WTC11 (cell line): ENCODE results near the gene GJA10. TPM values are rescaled to one million over a fixed set of nuclear protein-coding genes. Genes with fewer than 3 reads are reported as not detected.

Source experiments
- ATAC-seq: fragments of 200-7000 bp; cut with Tn5 transposase; 2 replicates; pipeline ENCODE4 v1.10.0; 2021; ENCODE audit warnings: mild to moderate bottlenecking, moderate library complexity
- CTCF ChIA-PET: fragments of 300-600 bp; sonication (Branson Sonifier 250); formaldehyde crosslinking; loops from one replicate; lab custom pipeline; 2021; ENCODE audit warnings: antibody characterized with exemption; lab: Charles Lee
- POLR2A ChIA-PET: fragments of 350-600 bp; sonication (Branson Sonifier 250); formaldehyde crosslinking; loops from one replicate; lab custom pipeline; 2021; ENCODE audit warnings: antibody characterized with exemption; lab: Charles Lee
- DNase-seq: peaks from one replicate; pipeline ENCODE4 v3.0.0; 2021; ENCODE audit warnings: low spot score
- H3K27ac Mint-ChIP-seq: 2 replicates; pipeline ENCODE4 v1.8.0; 2021; ENCODE audit warnings: mixed read lengths
- H3K27me3 Mint-ChIP-seq: 2 replicates; pipeline ENCODE4 v1.8.0; 2021; ENCODE audit warnings: low read depth, mild to moderate bottlenecking, moderate library complexity, mixed read lengths
- H3K36me3 Mint-ChIP-seq: 2 replicates; pipeline ENCODE4 v1.8.0; 2021; ENCODE audit warnings: mixed read lengths
- H3K4me1 Mint-ChIP-seq: 2 replicates; pipeline ENCODE4 v1.8.0; 2022; ENCODE audit warnings: mixed read lengths
- H3K4me3 Mint-ChIP-seq: 2 replicates; pipeline ENCODE4 v1.8.0; 2021; ENCODE audit warnings: mild to moderate bottlenecking, moderate library complexity, mixed read lengths
- H3K9me3 Mint-ChIP-seq: 2 replicates; pipeline ENCODE4 v1.8.0; 2021; ENCODE audit warnings: mixed read lengths
- ATF1 ChIP-seq: sonication (generic); formaldehyde crosslinking; IDR thresholded peaks from 2 replicates; pipeline ENCODE4 v1.8.1; 2023; ENCODE audit warnings: mild to moderate bottlenecking, moderate library complexity, missing genetic modification reagents
- ATF6 ChIP-seq: sonication (generic); formaldehyde crosslinking; IDR thresholded peaks from 2 replicates; pipeline ENCODE4 v1.8.1; 2023; ENCODE audit warnings: mild to moderate bottlenecking, missing genetic modification reagents
- CREM ChIP-seq: sonication (generic); formaldehyde crosslinking; IDR thresholded peaks from 2 replicates; pipeline ENCODE4 v1.8.1; 2022; ENCODE audit warnings: mild to moderate bottlenecking, missing genetic modification reagents, moderate library complexity
- ETV6 ChIP-seq: sonication (generic); formaldehyde crosslinking; IDR thresholded peaks from 2 replicates; pipeline ENCODE4 v1.8.1; 2022; ENCODE audit warnings: mild to moderate bottlenecking, missing genetic modification reagents
- FOXK1 ChIP-seq: sonication (generic); formaldehyde crosslinking; IDR thresholded peaks from 2 replicates; pipeline ENCODE4 v1.8.0; 2022; ENCODE audit warnings: mild to moderate bottlenecking, moderate library complexity, missing genetic modification reagents
- FOXP1 ChIP-seq: sonication (generic); formaldehyde crosslinking; IDR thresholded peaks from 2 replicates; pipeline ENCODE4 v1.8.0; 2022; ENCODE audit warnings: missing genetic modification reagents, mild to moderate bottlenecking, moderate library complexity, borderline replicate concordance
- GABPB1 ChIP-seq: sonication (generic); formaldehyde crosslinking; IDR thresholded peaks from 2 replicates; pipeline ENCODE4 v1.8.1; 2023; ENCODE audit warnings: mild to moderate bottlenecking, missing genetic modification reagents
- JAZF1 ChIP-seq: fragments of 250-450 bp; sonication (Bioruptor Pico); IDR thresholded peaks from 2 replicates; pipeline ENCODE4 v1.9.0; 2021; ENCODE audit warnings: moderate library complexity, mild to moderate bottlenecking, inconsistent platforms
- JUN ChIP-seq: sonication (generic); formaldehyde crosslinking; IDR thresholded peaks from 2 replicates; pipeline ENCODE4 v1.8.0; 2023; ENCODE audit warnings: mild to moderate bottlenecking, missing genetic modification reagents
- KAT7 ChIP-seq: sonication (generic); formaldehyde crosslinking; IDR thresholded peaks from 2 replicates; pipeline ENCODE4 v1.8.1; 2023; ENCODE audit warnings: missing genetic modification reagents, mild to moderate bottlenecking, borderline replicate concordance
- MAX ChIP-seq: sonication (generic); formaldehyde crosslinking; IDR thresholded peaks from 2 replicates; pipeline ENCODE4 v1.8.0; 2022; ENCODE audit warnings: mild to moderate bottlenecking, missing genetic modification reagents
- NFE2L1 ChIP-seq: sonication (generic); formaldehyde crosslinking; IDR thresholded peaks from 2 replicates; pipeline ENCODE4 v1.8.1; 2023; ENCODE audit warnings: missing genetic modification reagents
- NR2C2 ChIP-seq: sonication (generic); formaldehyde crosslinking; IDR thresholded peaks from 2 replicates; pipeline ENCODE4 v1.8.0; 2022; ENCODE audit warnings: mild to moderate bottlenecking, missing genetic modification reagents
- OVOL2 ChIP-seq: fragments of 250-450 bp; sonication (Bioruptor Pico); IDR thresholded peaks from 2 replicates; pipeline ENCODE4 v1.9.0; 2021; ENCODE audit warnings: mild to moderate bottlenecking, borderline replicate concordance
- PRRX2 ChIP-seq: fragments of 250-450 bp; sonication (Bioruptor Pico); IDR thresholded peaks from 2 replicates; pipeline ENCODE4 v1.8.0; 2021; ENCODE audit warnings: mild to moderate bottlenecking
- SMAD3 ChIP-seq: sonication (generic); formaldehyde crosslinking; IDR thresholded peaks from 2 replicates; pipeline ENCODE4 v1.8.0; 2022; ENCODE audit warnings: missing genetic modification reagents, mild to moderate bottlenecking, borderline replicate concordance
- SMAD4 ChIP-seq: sonication (generic); formaldehyde crosslinking; IDR thresholded peaks from 2 replicates; pipeline ENCODE4 v1.8.0; 2022; ENCODE audit warnings: mild to moderate bottlenecking, missing genetic modification reagents
- TEAD1 ChIP-seq: sonication (generic); formaldehyde crosslinking; IDR thresholded peaks from 2 replicates; pipeline ENCODE4 v1.8.0; 2022; ENCODE audit warnings: mild to moderate bottlenecking, missing genetic modification reagents
- TEAD4 ChIP-seq: sonication (generic); formaldehyde crosslinking; IDR thresholded peaks from 2 replicates; pipeline ENCODE4 v1.8.0; 2022; ENCODE audit warnings: mild to moderate bottlenecking, missing genetic modification reagents
- TP53 ChIP-seq: sonication (generic); formaldehyde crosslinking; IDR thresholded peaks from 2 replicates; pipeline ENCODE4 v1.8.1; 2023; ENCODE audit warnings: mild to moderate bottlenecking, missing genetic modification reagents
- ZBTB43 ChIP-seq: sonication (generic); formaldehyde crosslinking; IDR thresholded peaks from 2 replicates; pipeline ENCODE4 v1.8.1; 2023; ENCODE audit warnings: mild to moderate bottlenecking, missing genetic modification reagents
- ZNF138 ChIP-seq: sonication (generic); formaldehyde crosslinking; conservative IDR thresholded peaks from 2 replicates; pipeline ENCODE4 v1.8.1; 2022; ENCODE audit warnings: mild to moderate bottlenecking, moderate library complexity, missing genetic modification reagents
- ZNF396 ChIP-seq: fragments of 250-450 bp; sonication (Bioruptor Pico); IDR thresholded peaks from 2 replicates; pipeline ENCODE4 v1.8.0; 2021; ENCODE audit warnings: mild to moderate bottlenecking, moderate library complexity, borderline replicate concordance
- ZNF416 ChIP-seq: fragments of 250-450 bp; sonication (Bioruptor Pico); IDR thresholded peaks from 2 replicates; pipeline ENCODE4 v1.9.0; 2021; ENCODE audit warnings: mild to moderate bottlenecking, inconsistent platforms
- ZNF425 ChIP-seq: fragments of 250-450 bp; sonication (Bioruptor Pico); conservative IDR thresholded peaks from 2 replicates; pipeline ENCODE4 v1.9.0; 2021; ENCODE audit warnings: mild to moderate bottlenecking
- ZNF671 ChIP-seq: fragments of 250-450 bp; sonication (Bioruptor Pico); IDR thresholded peaks from 2 replicates; pipeline ENCODE4 v1.8.0; 2021; ENCODE audit warnings: mild to moderate bottlenecking
- total RNA-seq: library from RNA; stranded (reverse); gene quantifications from 3 replicates; pipeline ENCODE4 v1.2.3, GENCODE V29; 2021
- TF ChIP-seq, protein P1 (sequence below): fragments of 250-450 bp; sonication (Bioruptor Pico); IDR thresholded peaks from 2 replicates; pipeline ENCODE4 v1.9.0; 2021; ENCODE audit warnings: mild to moderate bottlenecking
- TF ChIP-seq, protein P2 (sequence below): sonication (generic); formaldehyde crosslinking; IDR thresholded peaks from 2 replicates; pipeline ENCODE4 v1.8.1; 2022; ENCODE audit warnings: low read depth, missing genetic modification reagents, borderline replicate concordance
- TF ChIP-seq, protein P3 (sequence below): sonication (generic); formaldehyde crosslinking; IDR thresholded peaks from 2 replicates; pipeline ENCODE4 v1.8.1; 2023; ENCODE audit warnings: mild to moderate bottlenecking, moderate library complexity, missing genetic modification reagents

Gene GJA10
- total RNA-seq, 1 experiment from 2014 or later, result not detected

DNA sequence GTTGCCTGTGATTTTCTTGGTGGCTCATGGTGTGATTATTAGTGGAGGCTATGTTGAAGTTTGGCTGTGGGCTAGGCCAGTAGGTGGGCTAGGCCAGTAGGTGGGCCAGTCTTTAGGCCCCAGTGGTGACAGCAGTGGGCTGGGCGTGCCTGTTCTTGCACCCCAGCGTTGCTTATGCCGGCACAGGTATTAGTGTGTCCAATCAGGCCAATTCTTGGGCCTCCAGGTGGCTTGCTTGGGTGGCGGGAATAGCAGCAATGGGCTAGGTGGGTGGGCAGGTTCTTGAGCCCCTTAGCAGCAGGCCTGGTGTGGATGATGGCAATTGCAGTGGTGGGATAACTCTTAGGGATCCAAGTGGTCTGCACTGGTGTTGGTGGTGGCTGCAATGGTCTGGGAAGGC, 22.9 kb downstream of the GJA10 start:
- H3K4me1 Mint-ChIP-seq, result peaks cover 3% of the 10 kb centered on the region; the same call in 1 of the 2 replicates
- peaks cover 19% of the 10 kb centered on the region for H3K9me3 Mint-ChIP-seq
- no peaks in the 10 kb centered on the region for H3K27me3 Mint-ChIP-seq
- ChIA-PET CTCF (interaction anchor here (1.3 kb wide), 1 partner anchor 23 kb away, joined by 7 read pairs; no protein-coding TSS in a partner anchor), POLR2A (no interaction called here)
- ATAC-seq, result no peak
- no peak for DNase-seq
- no peak overlapping the region for H3K27ac Mint-ChIP-seq
- H3K4me3 Mint-ChIP-seq, result no peak overlapping the region
- peaks cover 4% of the 10 kb centered on the region; the same call in 1 of the 2 replicates for H3K36me3 Mint-ChIP-seq
- TF ChIP-seq SMAD4 (CRISPR knock-in tag) (no peak), ATF1 (no peak), JUN (no peak), TP53 (CRISPR knock-in tag) (no peak), ZNF138 (CRISPR knock-in tag) (no peak), NFE2L1 (no peak), ZNF416 (CRISPR knock-in tag) (no peak), ETV6 (CRISPR knock-in tag) (no peak), TEAD4 (CRISPR knock-in tag) (no peak), FOXP1 (CRISPR knock-in tag) (no peak), ZBTB43 (CRISPR knock-in tag) (no peak), OVOL2 (CRISPR knock-in tag) (no peak), NR2C2 (CRISPR knock-in tag) (no peak), ATF6 (CRISPR knock-in tag) (no peak), KAT7 (CRISPR knock-in tag) (no peak), PRRX2 (CRISPR knock-in tag) (no peak), ZNF425 (CRISPR knock-in tag) (no peak)
- TF ChIP-seq, protein P1, sequence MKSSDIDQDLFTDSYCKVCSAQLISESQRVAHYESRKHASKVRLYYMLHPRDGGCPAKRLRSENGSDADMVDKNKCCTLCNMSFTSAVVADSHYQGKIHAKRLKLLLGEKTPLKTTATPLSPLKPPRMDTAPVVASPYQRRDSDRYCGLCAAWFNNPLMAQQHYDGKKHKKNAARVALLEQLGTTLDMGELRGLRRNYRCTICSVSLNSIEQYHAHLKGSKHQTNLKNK, result no peak
- TF ChIP-seq, protein P2, sequence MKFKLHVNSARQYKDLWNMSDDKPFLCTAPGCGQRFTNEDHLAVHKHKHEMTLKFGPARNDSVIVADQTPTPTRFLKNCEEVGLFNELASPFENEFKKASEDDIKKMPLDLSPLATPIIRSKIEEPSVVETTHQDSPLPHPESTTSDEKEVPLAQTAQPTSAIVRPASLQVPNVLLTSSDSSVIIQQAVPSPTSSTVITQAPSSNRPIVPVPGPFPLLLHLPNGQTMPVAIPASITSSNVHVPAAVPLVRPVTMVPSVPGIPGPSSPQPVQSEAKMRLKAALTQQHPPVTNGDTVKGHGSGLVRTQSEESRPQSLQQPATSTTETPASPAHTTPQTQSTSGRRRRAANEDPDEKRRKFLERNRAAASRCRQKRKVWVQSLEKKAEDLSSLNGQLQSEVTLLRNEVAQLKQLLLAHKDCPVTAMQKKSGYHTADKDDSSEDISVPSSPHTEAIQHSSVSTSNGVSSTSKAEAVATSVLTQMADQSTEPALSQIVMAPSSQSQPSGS (CRISPR knock-in tag), result no peak

GRCh38 chr6:89917801-89918366, 23.6 kb downstream of the GJA10 start:
- ChIA-PET POLR2A (no interaction called here), CTCF (interaction anchor here (1.3 kb wide), 1 partner anchor 23 kb away, joined by 7 read pairs; no protein-coding TSS in a partner anchor)
- no peak overlapping the region for H3K27ac Mint-ChIP-seq
- no peak overlapping the region for H3K4me3 Mint-ChIP-seq
- DNase-seq (no peak), ATAC-seq (peak; percentile 64)
- H3K27me3 Mint-ChIP-seq, result no peaks in the 10 kb centered on the region
- H3K4me1 Mint-ChIP-seq, result peaks cover 3% of the 10 kb centered on the region; the same call in 1 of the 2 replicates
- H3K36me3 Mint-ChIP-seq, result peaks cover 4% of the 10 kb centered on the region; the same call in 1 of the 2 replicates
- H3K9me3 Mint-ChIP-seq, result peaks cover 19% of the 10 kb centered on the region
- TF ChIP-seq TP53 (CRISPR knock-in tag) (no peak), MAX (CRISPR knock-in tag) (no peak), GABPB1 (CRISPR knock-in tag) (no peak), SMAD3 (no peak), FOXK1 (CRISPR knock-in tag) (no peak), CREM (no peak), TEAD1 (CRISPR knock-in tag) (no peak), ZNF396 (CRISPR knock-in tag) (no peak), JUN (no peak), JAZF1 (no peak), ZNF671 (CRISPR knock-in tag) (no peak)
- TF ChIP-seq, protein P3, sequence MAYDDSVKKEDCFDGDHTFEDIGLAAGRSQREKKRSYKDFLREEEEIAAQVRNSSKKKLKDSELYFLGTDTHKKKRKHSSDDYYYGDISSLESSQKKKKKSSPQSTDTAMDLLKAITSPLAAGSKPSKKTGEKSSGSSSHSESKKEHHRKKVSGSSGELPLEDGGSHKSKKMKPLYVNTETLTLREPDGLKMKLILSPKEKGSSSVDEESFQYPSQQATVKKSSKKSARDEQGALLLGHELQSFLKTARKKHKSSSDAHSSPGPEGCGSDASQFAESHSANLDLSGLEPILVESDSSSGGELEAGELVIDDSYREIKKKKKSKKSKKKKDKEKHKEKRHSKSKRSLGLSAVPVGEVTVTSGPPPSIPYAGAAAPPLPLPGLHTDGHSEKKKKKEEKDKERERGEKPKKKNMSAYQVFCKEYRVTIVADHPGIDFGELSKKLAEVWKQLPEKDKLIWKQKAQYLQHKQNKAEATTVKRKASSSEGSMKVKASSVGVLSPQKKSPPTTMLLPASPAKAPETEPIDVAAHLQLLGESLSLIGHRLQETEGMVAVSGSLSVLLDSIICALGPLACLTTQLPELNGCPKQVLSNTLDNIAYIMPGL (CRISPR knock-in tag), result no peak
